CD1c-positive myeloid dendritic cell (primary cell): ENCODE data around the gene SLC6A13.

Experiments used
- DNase-seq: peaks from one replicate; pipeline ENCODE4 v3.0.0-alpha.2; 2016; ENCODE audit errors: extremely low spot score

Gene SLC6A13

DNA sequence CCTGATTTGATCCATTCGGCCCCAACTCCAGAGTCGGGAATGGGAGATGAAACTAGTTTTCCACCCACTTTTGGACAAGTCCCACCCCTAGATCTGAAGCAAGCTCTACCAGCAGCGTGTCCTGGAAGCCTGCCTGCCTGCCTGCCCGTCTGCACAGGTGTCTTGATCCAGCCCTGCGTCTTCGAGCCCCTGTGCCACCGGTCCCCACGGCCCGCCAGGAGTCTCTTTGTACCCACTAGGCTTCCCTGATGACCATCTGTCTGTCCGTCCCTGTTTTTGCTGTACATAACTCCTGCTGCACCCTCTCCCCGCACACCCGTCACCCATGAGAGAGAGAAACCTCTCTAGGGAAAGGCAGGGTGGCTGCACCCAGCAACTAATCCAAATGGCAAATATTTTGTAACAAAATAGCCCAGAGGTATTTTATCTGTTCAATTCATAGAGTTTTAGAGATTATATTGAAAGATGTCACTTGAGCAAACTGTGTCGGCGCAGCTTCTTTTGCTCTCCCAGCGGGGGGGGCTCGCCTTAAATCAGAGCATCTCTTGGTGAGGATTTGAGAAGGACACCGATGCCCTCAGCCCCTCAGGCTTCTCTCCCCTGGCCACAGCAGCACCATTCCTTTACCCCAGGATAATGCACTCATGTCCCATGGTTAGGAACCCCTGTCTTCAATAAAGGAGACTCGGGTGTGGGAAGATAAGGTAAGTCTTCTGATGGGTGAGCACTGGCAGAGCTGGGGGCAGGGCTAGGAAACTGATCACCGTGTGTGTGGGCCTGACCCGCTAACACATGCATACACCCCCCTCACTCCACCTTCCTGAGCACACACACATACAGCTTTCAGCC lies 84.4 kb downstream of the SLC6A13 start:
- no peak for DNase-seq

DNA sequence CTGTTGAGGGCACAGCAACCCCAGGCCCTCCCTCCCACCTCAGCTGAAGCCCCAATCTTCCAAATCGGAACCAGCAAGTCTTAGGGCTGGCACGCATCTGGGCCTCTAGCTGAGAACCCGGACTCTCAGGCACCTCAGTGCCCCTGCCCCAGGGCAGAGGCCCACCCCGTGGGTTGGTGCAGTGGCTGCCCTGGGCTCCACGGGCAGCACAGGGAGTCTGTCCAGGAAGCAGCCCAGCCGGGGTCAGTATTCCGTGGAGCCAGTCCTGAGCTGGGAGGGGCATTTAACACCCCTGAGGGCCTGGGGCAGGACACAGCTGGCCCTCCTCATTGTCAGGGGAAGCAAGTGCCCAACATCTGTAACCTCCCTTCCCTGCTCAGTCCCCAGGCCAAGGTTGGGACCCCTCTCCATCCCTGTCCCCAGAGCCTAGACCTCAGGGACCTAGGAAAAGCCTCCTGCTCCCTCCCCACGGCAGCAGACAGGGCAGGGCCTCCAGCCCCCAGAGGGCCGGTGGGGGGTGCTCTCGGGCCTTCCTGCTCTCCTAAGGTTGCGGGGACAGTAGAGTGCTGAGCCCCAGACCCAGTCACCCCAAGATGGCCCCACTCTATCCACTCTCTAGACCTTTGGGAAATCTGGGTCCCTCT lies 85.2 kb downstream of the SLC6A13 start:
- no peak for DNase-seq

DNA sequence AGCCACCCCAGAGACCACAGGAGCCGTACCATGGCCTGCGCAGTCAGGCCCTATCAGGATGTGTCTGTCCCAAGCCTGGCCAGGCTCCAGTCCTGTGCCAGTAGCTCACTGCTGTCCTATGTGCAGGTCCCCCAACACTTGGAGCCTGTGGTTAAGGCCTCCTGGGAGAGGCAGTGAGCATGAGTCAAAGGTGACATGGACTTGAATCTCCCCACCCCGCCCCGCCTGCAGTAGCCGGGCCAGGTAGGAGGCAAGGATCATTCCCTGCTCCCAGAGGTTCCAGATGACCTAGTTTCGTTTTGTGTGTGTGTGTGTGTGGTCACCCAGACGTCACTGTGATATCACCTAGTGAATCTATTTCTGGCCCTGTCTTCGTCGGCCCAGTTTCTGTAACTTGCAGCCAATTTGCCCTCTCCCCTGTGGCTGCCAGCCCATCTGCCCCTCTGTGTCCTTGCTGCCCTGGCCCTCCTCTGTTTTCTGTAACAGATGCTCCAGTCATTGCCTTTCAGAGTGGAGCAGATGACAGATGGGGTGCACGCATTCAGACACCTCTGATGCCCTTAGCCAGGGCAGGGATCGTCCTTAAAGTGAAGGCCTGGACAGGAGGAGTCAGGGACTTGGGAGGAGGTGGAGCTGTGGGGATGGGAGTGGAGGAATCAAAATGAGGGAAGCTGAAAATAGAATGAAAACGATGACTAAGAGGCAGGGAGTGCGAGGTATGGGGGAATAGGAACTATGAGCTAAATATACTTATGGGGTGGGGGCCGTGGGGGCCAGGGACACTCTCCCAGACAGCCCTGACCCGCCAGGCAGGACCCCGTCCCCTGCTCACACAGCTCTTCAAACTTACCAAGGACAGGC lies 86.1 kb downstream of the SLC6A13 start:
- DNase-seq: no peak

DNA sequence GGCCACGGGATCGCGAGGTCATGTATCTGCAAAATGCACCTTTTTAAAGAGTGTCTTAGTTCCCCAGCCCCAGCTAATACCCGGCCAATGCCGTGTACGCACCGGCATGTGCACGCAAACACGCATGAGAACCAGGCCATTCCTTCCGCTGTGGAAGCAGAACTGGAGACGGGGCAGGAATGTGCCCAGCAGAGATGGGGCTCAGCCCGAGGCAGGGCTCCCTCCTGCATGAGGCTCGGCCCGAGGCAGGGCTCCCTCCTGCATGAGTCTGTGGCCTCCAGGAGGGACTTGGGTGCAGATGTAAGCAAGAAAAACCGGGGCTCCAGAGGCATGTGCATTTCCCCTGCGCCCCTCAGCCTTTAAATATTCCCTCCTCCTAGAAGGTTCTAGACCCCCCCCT lies 86.9 kb downstream of the SLC6A13 start:
- no peak for DNase-seq

DNA sequence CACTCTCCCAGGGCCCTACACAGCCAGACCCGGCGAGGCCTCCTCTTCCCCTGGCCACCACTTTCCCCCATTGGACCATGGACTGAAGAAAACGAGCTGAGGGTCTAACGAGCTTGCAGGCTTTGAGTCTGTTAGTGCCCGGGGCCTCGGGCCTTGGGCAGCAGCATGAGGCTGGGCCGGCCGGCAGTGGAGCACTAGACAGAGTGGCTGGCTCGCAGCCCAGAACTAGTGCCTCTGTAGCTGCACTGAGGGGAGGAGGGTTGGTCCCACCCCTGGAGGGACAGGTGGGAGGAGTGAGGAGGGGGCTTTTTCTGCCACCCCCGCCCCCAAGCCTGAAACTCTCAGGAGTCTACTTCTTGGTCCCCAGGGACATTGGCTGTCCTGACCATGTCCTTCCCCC lies 87.4 kb downstream of the SLC6A13 start:
- no peak for DNase-seq

DNA sequence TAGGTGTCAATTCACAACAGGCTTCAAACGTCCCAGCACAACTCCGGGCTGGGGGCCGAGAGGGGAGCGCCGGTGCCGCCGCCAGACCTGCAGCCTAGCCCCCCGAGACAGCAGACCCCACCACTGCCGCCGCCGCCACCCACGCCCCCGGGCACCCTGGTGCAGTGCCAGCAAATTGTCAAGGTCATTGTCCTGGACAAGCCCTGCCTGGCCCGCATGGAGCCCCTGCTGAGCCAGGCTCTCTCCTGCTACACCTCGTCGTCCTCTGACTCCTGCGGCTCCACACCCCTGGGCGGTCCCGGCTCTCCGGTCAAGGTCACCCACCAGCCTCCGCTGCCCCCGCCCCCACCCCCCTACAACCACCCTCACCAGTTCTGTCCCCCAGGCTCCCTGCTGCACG lies 88.0 kb downstream of the SLC6A13 start:
- DNase-seq: no peak

DNA sequence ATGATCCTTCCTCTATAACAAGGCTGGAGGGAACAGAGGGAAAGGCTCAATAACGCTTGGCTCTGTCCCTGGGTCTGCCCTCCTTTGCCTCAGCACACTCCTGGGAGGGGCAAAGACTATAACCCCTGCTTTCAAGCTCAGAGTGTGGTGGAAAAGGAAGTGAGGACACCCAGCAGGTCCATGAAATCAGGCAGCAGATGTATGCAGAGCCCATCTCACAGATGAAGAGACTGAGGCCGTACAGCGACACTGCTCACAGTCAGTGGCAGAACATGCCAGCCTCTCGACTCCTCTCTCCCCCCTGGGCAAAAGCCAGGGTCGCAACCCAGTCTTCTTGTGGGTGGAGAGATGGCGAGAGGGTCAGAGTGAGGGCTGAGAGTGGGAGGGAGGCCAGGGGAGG lies 88.5 kb downstream of the SLC6A13 start:
- no peak for DNase-seq

DNA sequence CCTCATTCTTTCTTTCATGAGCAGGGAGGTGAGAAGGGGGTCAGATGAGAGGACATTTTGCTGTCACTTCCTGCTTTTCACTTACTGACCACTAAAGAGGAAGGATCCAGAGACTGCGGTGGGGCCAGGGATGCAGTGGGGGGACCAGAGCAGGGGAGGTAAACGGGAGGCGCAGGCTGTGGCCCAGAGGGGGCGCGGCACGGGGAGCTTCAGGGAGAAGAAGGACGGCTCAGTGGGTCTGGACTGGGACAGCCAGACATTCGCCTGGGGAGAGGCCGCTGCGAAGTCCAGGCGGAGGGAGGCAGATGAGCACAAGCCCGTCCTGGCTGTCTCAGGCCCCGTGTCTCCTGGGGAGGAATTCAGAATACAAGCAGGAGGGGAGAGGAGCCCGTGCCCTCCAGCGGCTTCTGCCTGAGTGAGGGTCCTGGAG lies 89.9 kb downstream of the SLC6A13 start:
- DNase-seq: peak; percentile 35

DNA sequence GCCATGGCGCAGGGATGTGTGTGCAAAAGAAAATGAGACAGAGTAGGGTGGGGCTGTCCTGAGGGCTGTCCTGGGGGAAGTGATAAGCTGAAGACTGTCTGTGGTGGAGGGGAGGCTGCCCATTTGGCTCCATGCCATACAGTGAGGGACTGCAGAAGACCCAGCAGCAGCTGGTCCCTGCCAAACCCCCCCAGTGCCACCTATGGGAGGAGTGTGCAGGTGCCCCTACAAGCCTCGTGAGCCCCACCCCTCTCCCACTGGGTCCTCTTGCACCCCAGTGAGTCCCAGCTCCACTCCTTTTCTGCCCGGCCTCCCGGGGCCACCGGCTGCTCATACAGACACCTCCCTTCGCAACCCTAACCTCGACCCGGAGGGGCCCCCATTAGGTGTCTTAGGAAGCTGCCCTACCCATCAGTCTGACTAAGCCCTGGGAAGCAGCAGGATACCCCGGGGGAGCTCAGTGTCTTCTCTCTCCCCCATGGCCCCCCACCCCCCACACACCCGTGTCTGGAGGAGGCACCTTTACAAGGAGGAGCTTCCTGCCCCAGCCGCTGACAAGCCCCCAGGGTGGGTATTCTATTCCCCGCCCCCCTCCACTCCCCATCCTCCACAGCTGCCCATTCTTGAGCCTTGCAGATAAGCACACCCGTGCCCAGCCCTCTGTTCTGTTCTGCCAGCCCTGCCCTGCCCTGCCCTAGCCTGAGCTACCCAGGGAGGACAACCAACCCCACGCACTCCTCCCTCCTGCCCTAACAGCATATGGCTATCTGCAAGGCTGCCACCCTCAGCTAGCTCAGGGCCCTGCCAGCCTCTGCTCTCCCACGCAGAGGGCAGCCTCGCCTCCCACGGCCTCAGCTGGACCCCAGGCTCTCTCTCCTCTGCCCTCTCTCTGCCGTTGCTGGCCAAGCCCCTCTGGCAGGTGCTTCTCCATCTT lies 90.6 kb downstream of the SLC6A13 start:
- no peak for DNase-seq

DNA sequence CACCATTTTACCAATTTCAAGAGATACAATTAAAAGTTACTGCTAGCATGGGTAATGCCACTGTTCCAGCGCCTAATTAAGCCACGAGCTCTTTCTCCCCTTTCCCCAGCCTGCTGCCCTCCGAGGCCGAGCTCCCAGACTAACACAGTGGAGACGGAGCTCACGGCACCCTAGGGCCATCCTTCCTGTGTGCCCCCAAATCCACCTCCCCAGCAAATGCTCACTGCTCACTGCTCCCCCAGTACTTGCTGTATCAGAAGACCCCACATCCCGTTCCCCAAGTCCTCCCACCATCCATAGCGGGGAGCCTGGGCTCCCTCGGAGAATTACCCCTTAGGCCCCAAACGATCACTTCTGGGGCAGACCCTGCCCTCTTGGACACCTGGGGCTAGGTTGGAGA lies 91.4 kb downstream of the SLC6A13 start:
- no peak for DNase-seq
